Activated naive CD4-positive, alpha-beta T cell treated with anti-CD3 and anti-CD28 coated beads, Interleukin-2, amount 50 U/mL, for 72 hours (primary cell): ENCODE results near the gene CDADC1. TPM values are rescaled to one million over a fixed set of nuclear protein-coding genes. Genes with fewer than 3 reads are reported as not detected.

ENCODE experiments used
- total RNA-seq, 2 donors: library from RNA; stranded (reverse); gene quantifications; one replicate each; pipeline ENCODE4 v1.2.3, GENCODE V29; 2022

Gene CDADC1
- total RNA-seq, 2 donors from 2014 or later, result 15.8 to 16.9 TPM

Other genes starting within 250 kb of the CDADC1 start
- not detected for gene MLNR, start 27.6 kb upstream of the CDADC1 start, total RNA-seq
- gene CAB39L, start 196.1 kb downstream of the CDADC1 start, total RNA-seq, result 10 to 100 TPM in 1 of 2 donors, 1 to 10 TPM in 1; 5.2 to 14.5 TPM
- gene SETDB2, start 196.3 kb downstream of the CDADC1 start, total RNA-seq, result 10 to 100 TPM; 16.0 to 22.7 TPM
- 100 to 1,000 TPM in 1 of 2 donors, 10 to 100 TPM in 1; 57.2 to 132 TPM for gene PHF11, start 248.0 kb downstream of the CDADC1 start, total RNA-seq